ENCODE data around the gene TCOF1.

DNA sequence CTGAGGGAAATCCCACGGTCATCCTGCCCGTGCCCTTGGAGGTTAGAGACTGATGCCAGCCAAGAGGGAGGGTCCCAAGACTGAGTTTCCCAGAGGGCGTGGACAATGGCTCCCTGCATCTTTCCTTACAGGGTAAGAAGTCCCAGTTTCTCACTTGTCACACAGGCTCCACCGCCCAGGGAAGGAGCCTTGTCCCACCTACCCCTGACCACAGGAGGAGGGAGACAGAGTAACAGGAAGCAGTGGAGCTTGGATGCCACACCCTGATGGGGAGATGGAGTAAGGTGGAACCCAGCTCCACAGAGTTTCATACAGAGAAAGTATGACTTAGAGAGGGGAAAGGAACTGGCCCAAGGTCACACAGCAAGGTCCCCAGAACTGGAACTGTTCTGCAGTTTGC is 64.6 kb downstream of the TCOF1 start:
- TF ChIP-seq CTCF (IDR thresholded peaks at IDR 0.05), result no peak
- TF ChIP-seq POLR2A (IDR thresholded peaks at IDR 0.05), result no peak
